ENCODE data around the gene MTHFD1L.
"Not testable (repeated sequence)": the region's sequence is repeated elsewhere in the genome, so short reads cannot be mapped to it uniquely, and the experiment has no call there.

MTHFD1L gene

GRCh38 chr6:150865406-150866146 lies at the start of gene MTHFD1L:
TSS of gene MTHFD1L (plus strand) at chr6:150865702. CDS start at chr6:150865823, 121 bp downstream.
- DNase-seq (ENCODE audit: low read depth): peak; percentile 57

GRCh38 chr6:150816554-150816953 lies 48.9 kb upstream of the MTHFD1L start:
- not testable (repeated sequence) for DNase-seq (ENCODE audit: low read depth)

GRCh38 chr6:150822932-150823331 lies 42.6 kb upstream of the MTHFD1L start:
- DNase-seq (ENCODE audit: low read depth): no peak

GRCh38 chr6:150826788-150827187 lies 38.7 kb upstream of the MTHFD1L start:
- DNase-seq (ENCODE audit: low read depth): no peak

- DNase-seq (ENCODE audit: low read depth): not testable (repeated sequence)
Measured at GRCh38 chr6:150828107-150828506, 37.4 kb upstream of the MTHFD1L start.

GRCh38 chr6:150830439-150831165 lies 34.9 kb upstream of the MTHFD1L start:
- no peak for DNase-seq (ENCODE audit: low read depth)

- DNase-seq (ENCODE audit: low read depth): no peak
Measured at GRCh38 chr6:150831577-150831976, 33.9 kb upstream of the MTHFD1L start.

- DNase-seq (ENCODE audit: low read depth): no peak
Measured at GRCh38 chr6:150835620-150836019, 29.9 kb upstream of the MTHFD1L start.

GRCh38 chr6:150840185-150840584 lies 25.3 kb upstream of the MTHFD1L start:
- no peak for DNase-seq (ENCODE audit: low read depth)

GRCh38 chr6:150841189-150841588 lies 24.3 kb upstream of the MTHFD1L start:
- DNase-seq (ENCODE audit: low read depth): no peak

- no peak for DNase-seq (ENCODE audit: low read depth)
Measured at GRCh38 chr6:150841697-150842096, 23.8 kb upstream of the MTHFD1L start.

- DNase-seq (ENCODE audit: low read depth): no peak
Measured at GRCh38 chr6:150844371-150844770, 21.1 kb upstream of the MTHFD1L start.

- no peak for DNase-seq (ENCODE audit: low read depth)
Measured at GRCh38 chr6:150846641-150847040, 18.9 kb upstream of the MTHFD1L start.

- no peak for DNase-seq (ENCODE audit: low read depth)
Measured at GRCh38 chr6:150848400-150848799, 17.1 kb upstream of the MTHFD1L start.

GRCh38 chr6:150854392-150854791 lies 11.1 kb upstream of the MTHFD1L start:
- DNase-seq (ENCODE audit: low read depth): not testable (repeated sequence)

GRCh38 chr6:150855171-150855570 lies 10.3 kb upstream of the MTHFD1L start:
- DNase-seq (ENCODE audit: low read depth): not testable (repeated sequence)

- no peak for DNase-seq (ENCODE audit: low read depth)
Measured at GRCh38 chr6:150857062-150857944, 8.2 kb upstream of the MTHFD1L start.

- no peak for DNase-seq (ENCODE audit: low read depth)
Measured at GRCh38 chr6:150857945-150858308, 7.6 kb upstream of the MTHFD1L start.

GRCh38 chr6:150861448-150862168 lies 3.9 kb upstream of the MTHFD1L start:
- DNase-seq (ENCODE audit: low read depth): not testable (repeated sequence)

GRCh38 chr6:150863213-150863928 lies 2.1 kb upstream of the MTHFD1L start:
- no peak for DNase-seq (ENCODE audit: low read depth)

- no peak for DNase-seq (ENCODE audit: low read depth)
Measured at GRCh38 chr6:150865043-150865405, 478 bp upstream of the MTHFD1L start.
